Kidney glomerular epithelial cell (primary cell): ENCODE measurements around the gene INTS11.

ENCODE experiments used
- DNase-seq: peaks from one replicate; lab custom pipeline; 2025; lab: John Stamatoyannopoulos, UW

Gene INTS11

GRCh38 chr1:1299686-1300351 is 24.6 kb downstream of the INTS11 start:
- no peak for DNase-seq

DNA sequence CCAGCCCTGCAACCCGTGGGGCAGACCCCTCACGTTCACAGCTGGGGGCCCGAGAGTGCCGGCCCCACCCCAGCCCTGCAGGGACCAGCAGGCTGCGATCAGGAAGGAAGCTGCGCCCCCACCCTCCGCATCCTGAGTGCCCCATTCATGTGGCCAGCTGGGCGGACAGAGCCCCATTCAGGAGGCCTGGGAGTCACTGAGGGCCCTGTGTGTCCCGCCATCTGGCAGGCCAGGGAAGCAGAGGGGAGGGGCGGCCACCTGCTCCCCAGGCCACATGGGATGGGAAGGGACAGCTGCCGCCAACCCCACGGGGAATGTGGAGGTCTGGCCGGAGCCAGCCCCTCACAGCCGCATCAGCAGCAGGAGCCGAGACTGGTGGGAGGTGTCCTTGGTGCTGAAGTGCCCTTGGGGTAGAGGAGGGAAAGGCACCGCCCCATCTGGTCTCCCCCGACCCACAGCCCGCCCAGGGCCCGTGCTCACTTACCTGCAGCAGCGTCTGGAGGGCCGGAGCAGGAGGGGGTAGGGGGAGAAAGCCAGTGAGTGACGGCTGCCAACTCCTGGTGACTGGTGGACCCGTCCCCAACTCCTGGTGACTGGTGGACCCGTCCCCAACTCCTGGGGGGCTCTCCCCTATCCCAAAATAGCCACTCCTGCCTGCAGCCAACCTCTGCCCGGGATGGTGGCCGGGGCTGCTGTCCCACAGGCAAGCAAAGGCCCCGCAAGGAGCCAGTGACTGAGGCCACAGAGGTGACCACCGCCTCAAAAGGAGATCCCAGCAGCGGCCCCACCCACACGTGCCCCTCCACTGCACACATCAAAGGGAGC is 25.4 kb downstream of the INTS11 start:
- DNase-seq = no peak

- DNase-seq = no peak
Measured at GRCh38 chr1:1297802-1298424, 26.5 kb downstream of the INTS11 start.

GRCh38 chr1:1296070-1297061 is 28.1 kb downstream of the INTS11 start:
- no peak for DNase-seq

DNA sequence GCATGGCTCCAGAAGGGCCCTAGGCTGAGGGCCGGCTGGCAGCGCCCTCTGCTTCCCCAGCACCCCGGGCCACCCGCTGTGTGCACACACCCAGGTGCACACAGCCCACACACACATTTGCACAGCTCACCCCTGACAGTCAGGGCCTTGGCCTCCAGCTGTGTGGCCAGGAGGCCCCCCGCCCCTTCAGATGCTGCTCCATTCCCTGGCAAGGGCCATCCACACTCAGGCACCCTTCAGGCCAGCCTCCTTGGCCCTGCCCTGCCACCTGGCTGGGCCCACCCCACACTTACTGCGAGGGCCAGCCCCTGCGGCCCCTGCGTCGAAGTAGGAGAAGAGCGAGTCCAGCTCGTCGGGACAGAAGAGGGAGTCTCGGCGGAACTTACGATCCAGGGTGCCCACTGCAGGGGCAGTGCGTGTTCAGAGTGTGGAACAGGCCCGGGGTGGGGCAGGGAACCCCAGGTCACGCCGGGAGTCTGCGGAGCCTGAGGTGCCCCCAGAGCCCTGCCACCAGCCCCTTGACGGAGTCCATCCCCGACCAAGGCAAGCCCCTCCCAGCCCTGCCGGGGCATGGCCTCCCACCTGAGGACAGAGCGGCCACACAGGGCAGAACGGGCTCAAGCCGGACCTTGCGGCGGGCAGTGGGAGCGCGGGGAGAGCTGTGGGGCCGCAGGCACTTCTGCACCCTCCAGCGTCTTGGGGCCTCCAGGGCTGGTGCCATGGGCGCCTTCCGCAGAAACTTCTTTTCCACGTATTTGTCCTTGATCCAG is 29.1 kb downstream of the INTS11 start:
- DNase-seq = no peak

GRCh38 chr1:1294250-1294890 is 30.1 kb downstream of the INTS11 start:
- no peak for DNase-seq

- no peak for DNase-seq
Measured at GRCh38 chr1:1293263-1294249, 30.9 kb downstream of the INTS11 start.

DNA sequence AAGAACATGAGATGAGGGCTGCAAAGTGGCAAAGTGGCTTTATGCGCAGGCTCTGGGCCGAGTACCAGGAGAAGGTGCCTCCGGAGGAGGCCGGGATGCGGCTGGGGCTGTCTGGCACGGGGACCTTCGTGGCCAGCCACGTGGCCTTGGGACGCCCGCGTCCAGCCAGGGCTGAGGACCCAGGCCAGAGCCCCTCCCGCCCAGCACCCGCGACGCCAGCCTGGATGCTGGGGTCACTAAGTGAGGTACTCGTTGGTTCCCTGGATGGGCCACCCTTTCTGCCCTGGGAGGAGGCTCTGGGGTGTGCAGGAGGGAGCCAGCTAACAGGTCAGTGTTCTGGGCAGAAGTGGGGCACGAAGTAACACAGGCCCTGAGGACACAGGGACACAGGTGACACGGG is 31.6 kb downstream of the INTS11 start:
- DNase-seq = no peak

DNA sequence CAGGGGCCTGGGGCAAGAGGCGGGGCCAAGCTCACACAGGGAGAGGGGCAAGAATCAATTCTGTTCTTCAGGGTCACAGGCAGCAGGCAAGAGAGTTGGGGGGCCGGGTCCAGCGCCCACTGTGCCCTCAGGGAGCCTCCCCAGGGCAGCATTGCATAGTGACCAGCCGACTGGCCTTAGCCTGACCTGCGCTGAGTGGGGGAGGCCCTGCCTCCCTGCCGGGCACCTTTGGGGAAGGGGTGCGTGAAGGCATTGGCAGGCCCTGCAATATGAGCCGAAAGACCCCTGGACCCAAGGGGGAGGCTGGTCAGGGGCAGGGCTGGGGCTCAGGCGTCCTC is 32.0 kb downstream of the INTS11 start:
- DNase-seq = no peak

GRCh38 chr1:1291548-1292441 is 32.7 kb downstream of the INTS11 start:
- DNase-seq = peak; percentile 73

DNA sequence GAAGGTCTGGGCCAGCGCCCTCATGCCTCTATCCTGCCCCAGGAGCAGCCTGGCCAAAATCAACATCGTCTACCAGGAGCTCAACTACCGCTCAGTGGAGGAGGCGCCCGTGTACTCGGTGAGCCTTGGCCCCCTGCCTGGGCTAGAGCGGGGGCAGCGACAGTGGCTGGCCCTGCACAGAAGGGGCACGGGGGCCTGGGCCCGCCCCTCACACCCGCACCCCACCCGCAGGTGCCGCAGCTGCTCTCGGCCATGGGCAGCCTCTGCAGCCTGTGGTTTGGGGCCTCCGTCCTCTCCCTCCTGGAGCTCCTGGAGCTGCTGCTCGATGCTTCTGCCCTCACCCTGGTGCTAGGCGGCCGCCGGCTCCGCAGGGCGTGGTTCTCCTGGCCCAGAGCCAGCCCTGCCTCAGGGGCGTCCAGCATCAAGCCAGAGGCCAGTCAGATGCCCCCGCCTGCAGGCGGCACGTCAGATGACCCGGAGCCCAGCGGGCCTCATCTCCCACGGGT is 33.4 kb downstream of the INTS11 start:
- DNase-seq = peak; percentile 19

DNA sequence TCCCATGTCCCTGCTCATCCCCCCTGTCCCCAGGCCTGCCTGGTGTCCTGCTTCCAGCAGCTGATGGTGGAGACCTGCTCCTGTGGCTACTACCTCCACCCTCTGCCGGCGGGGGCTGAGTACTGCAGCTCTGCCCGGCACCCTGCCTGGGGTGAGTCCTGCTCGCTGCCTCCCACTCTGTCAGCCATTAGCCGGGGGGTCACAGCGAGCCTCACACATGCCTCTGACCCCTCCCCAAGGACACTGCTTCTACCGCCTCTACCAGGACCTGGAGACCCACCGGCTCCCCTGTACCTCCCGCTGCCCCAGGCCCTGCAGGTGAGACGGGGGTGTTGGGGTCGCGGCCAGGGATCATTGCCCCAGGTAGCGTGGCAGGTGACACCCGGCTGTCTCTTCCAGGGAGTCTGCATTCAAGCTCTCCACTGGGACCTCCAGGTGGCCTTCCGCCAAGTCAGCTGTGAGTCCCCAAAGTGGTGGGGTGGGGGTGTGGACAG is 34.2 kb downstream of the INTS11 start:
- DNase-seq = peak; percentile 18

DNA sequence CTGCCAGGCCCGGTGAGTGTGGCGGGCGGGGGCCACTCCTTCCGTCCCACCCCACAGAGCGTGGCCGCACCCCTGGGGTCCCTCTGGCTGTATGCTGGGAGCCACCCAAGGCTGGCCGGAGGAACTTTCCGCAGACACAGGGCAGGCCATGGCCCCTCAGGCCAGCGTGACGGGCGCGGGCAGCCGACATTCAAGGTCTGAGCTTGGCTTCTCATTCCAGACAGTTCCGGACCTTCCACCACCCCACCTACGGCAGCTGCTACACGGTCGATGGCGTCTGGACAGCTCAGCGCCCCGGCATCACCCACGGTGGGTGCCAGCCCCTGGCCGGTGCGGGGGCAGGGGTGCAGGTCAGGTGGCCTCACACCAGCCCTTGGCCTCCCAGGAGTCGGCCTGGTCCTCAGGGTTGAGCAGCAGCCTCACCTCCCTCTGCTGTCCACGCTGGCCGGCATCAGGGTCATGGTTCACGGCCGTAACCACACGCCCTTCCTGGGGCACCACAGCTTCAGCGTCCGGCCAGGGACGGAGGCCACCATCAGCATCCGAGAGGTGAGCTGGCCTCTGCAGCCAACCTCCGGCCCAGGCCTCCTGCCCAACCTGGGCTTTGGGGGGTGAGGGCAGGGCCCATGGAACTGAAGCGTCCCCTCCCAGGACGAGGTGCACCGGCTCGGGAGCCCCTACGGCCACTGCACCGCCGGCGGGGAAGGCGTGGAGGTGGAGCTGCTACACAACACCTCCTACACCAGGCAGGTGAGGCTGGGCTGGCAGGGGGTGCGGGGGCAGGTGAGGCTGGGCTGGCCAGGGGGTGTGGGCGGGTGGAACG is 37.0 kb downstream of the INTS11 start:
- DNase-seq = no peak

- no peak for DNase-seq
Measured at GRCh38 chr1:1286313-1287261, 37.9 kb downstream of the INTS11 start.

GRCh38 chr1:1285611-1286311 is 38.7 kb downstream of the INTS11 start:
- no peak for DNase-seq
